ENCODE measurements around the gene AQP3.
"Not testable (repeated sequence)": the region's sequence is repeated elsewhere in the genome, so short reads cannot be mapped to it uniquely, and the experiment has no call there.

AQP3 gene

GRCh38 chr9:33446946-33447798, at the start of gene AQP3:
Gene AQP3 (minus strand): TSS chr9:33447593. CDS start chr9:33447530, 63 bp downstream.
- DNase-seq (ENCODE audit: low spot score) = peak; percentile 75

DNA sequence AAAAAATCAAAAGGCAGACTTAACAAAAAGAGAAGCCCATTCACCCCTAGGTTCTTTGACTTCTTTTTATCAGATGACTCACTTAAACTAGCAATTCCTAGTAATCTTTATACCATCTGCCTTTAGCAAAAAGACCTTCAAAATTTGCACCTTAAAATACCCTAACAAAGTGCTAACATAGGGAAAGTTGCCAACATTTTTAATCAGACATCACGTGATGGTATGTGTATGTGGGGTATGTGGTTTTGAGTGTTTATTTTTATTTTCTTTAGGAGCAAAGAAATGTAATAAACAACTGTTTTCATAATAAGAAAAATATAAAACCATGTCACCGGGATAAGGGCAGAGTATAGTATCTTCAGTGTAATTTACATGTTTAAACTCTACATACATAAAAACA, 46.4 kb upstream of the AQP3 start:
- not testable (repeated sequence) for DNase-seq (ENCODE audit: low spot score)

GRCh38 chr9:33489066-33489465, 41.7 kb upstream of the AQP3 start:
- DNase-seq (ENCODE audit: low spot score) = no peak

DNA sequence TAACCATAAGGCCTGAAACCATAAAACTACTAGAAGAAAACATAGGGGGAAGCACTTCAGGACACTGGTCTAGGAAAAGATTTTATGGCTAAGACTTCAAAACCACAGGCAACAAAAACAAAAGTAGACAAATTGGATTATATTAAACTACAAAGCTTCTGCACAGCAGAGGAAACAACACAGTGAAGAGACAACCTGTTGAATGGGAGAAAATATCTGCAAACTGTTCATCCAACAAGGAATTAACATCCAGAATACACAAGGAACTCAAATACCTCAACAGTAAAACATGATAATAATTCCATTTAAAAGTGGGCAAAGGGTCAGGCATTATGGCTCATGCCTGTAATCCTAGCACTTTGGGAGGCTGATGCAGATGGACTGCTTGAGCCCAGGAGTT, 37.9 kb upstream of the AQP3 start:
- DNase-seq (ENCODE audit: low spot score) = not testable (repeated sequence)

GRCh38 chr9:33480976-33481375, 33.6 kb upstream of the AQP3 start:
- no peak for DNase-seq (ENCODE audit: low spot score)

DNA sequence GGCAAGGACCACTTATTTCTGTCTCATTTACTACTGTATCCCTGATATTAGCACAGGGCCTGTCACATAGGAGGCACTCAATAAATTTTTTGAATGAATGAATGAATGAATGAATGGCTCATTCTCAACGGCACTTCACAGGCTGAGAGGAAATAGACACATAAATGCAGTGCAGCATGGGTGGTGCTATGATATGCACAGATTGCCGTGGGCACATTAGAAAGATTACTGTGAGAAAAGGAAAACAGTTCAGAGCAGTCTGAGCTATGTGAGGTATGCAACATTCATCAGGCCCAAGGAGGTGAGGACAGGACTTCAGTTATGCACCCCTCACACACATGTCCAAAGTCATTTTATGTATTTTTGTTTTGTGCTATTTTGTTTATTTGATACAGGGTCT, 32.7 kb upstream of the AQP3 start:
- DNase-seq (ENCODE audit: low spot score) = no peak

DNA sequence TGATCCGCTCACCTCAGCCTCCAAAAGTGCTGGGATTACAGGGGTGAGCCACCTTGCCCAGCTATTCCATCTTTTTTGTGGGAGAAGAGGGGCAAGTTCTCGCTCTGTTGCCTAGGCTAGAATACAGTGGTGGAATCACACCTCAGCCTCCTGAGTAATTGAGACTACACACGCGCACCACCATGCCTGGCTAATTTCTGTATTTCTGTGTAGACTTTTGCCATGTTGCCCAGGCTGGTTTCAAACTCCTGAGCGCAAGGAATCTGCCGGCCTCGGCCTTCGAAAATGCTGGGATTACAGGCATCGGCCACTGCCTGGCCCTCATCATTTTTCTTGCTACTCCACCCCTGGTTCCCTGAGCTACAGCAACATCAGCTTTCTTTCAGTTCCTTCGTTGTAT, 29.1 kb upstream of the AQP3 start:
- DNase-seq (ENCODE audit: low spot score) = no peak

GRCh38 chr9:33475357-33475756, 28.0 kb upstream of the AQP3 start:
- no peak for DNase-seq (ENCODE audit: low spot score)

DNA sequence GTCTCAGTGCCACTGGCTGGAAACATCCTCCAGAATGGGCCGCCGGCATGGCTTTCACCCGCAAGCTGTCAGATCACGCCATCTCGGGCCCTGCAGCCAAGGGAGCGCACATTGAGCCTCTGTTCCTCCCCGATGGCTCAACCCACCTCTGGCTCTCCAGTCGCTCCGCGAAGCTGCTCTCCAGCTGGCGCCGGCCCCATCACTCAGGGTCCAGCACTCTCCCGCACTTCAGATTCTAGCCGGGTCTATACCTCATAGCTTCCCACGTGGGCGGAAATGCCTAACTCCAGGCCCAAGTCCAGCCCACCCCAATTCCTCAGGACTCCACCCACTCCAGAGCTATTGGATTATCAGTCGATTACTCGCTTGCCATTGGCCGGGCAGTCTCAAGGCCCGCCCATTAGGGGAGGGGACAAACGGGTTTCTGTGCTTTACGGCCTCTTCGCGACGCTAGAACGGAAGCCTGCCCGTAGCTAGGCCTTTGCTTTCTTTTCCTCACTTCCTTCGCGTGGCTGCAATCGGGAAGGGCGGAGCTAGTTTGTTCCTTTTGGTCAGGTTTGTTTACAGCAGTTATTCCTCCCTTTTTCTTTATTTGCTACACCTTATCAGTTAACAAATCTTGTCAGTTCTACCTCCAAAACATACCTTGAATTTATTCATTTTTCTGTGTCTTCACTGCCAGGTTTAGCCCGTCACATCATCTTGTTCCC, 26.4 kb upstream of the AQP3 start, which contains the start of gene NOL6:
TSS of gene NOL6 (minus strand) at position 282 of the 710 bp plus-strand sequence. CDS start at position 200, 82 bp downstream.
- peak; percentile 88 for DNase-seq (ENCODE audit: low spot score)

DNA sequence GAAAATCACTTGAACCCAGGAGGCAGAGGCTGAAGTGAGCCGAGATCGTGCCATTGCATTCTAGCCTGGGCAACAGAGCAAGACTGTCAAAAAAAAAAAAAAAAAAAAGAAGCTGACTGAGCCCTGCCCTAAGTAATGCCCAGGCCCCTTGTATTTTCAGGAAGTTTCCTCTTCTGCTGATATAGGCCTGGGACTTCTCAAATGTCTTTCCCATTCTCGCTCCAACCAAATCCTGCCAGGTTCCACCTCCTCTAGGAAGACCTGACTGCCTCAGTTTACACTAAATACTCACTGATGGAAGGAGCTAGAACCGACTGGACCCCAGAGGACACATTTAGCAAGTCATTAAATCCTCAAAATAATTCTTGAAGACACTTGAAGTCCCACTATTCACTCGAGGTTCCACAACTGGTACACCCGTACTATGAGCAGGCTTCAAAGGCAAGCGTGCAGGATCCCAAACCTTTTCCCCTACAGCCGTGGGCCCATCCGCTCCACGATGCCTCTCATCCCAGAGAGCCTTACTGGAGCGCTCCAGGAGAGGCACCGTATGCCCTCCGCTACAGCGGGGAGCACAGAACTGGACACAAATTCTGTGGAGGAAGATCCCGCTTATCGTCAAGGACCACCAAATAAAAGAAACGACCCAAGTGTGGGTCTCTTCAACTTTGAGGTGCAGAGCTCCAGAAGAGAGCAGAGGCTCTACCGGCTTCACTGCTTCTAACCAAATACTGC, 25.7 kb upstream of the AQP3 start:
- no peak for DNase-seq (ENCODE audit: low spot score)

- no peak for DNase-seq (ENCODE audit: low spot score)
Observed at GRCh38 chr9:33472171-33472880, 24.9 kb upstream of the AQP3 start.

GRCh38 chr9:33471361-33471760, 24.0 kb upstream of the AQP3 start:
- DNase-seq (ENCODE audit: low spot score) = no peak

GRCh38 chr9:33469891-33470290, 22.5 kb upstream of the AQP3 start:
- no peak for DNase-seq (ENCODE audit: low spot score)

GRCh38 chr9:33468797-33469621, 21.6 kb upstream of the AQP3 start:
- no peak for DNase-seq (ENCODE audit: low spot score)

DNA sequence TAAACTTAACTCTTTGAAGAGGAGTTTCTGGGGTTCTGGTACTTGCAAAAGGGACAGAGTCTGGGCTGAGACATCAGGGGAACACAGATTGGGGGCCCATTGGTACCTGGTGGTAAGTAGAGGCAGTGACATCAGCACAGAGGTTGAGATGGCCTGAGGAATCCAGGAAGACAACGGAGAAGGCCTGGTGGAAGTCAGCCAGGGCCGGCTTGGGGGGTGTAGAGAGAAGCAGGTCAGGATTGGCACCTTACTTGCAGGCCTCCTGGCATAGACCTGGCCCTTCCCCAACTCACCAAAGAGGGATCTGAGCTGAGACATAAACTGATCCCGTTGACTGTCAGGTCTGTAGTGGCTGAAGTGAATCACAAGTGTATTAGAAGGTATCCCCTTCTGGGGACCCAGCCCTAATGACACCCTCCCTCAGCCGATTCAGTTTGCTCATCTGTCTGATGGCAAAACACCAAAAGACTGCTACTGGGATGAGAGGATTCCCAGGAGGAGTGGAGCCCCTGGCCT, 20.9 kb upstream of the AQP3 start:
- DNase-seq (ENCODE audit: low spot score) = no peak

DNA sequence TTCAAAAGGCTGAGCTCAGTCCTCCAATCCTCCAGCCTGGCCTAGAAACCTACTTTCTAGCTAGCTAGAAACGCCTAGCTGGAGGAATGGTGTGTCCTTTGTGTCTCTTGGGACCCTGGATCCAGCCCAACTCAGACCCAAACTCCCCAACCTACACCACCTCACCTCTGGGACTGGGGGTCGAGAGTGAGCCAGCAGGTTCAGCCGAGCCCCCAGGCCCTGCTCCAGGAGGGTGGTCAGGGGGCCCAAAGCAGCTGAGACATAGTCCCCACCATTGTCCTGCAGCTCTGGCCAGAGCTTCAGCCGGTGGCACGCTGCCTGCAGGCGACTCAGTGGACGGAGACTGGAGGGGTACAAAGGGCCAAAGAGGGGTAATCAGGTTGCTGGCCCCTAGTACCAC, 20.1 kb upstream of the AQP3 start:
- no peak for DNase-seq (ENCODE audit: low spot score)

- peak; percentile 76 for DNase-seq (ENCODE audit: low spot score)
Observed at GRCh38 chr9:33466565-33467495, 19.4 kb upstream of the AQP3 start.

DNA sequence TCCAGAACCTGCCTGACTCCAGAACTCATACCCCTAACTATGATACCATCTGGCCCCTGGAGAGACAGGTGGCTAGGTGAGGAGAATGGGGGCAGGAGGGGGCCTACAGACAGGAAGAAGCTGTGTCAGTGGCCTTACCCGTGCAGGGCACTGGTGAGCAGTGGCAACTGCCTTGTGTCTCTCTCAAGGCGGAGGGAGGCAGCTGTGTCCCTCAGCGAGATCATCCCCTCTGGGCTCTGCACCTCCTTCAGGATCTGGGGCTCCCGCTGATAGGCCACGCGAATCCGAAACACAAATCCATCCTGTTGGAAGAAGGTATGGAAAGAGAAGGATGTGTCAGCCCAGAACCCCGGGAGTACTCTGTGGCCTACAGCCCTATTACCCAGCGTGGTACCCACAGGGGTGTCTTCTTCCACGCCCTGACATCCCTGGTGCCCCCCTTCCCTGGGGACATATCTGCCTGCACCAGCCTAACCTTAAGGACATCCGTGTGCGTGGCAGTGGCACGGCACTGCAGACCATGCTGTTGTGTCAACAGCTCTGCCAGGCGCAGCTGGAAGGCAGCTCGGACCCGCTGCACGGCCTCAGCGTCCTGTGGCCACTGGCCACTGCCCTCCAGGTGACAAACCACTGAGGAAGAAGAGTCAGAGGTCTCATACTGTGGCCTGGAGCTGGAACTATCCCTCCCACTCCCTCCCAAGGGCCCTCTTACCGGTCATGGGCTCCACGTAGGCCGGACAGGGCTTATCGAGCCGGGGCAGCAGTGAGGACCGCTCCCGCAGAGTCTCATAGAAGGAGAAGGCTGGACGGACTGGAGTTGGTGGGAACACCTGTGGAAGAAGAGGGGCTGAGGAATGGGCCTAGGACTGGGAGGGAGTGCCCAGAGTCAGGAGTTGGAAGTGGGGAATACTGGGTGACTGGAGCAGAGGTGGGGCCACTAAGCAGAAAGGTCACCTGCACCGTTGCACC, 18.5 kb upstream of the AQP3 start:
- DNase-seq (ENCODE audit: low spot score) = no peak

Measured in HuH-7 (cell line).